Mesothelial cell of epicardium (in vitro differentiated cells): ENCODE data around the gene GPR157. TPM values are rescaled to one million over a fixed set of nuclear protein-coding genes. Genes with fewer than 3 reads are reported as not detected.

Experiments used
- DNase-seq, 2 experiments: peaks; one replicate each; pipeline ENCODE4 v3.0.0; 2021; ENCODE audit warnings: low spot score in 2 of 2; ENCODE audit not compliant: unreplicated experiment in 2 of 2
- H3K27ac Mint-ChIP-seq: 2 replicates; pipeline ENCODE4 v1.8.0; 2021; ENCODE audit warnings: mixed read lengths
- H3K27me3 Mint-ChIP-seq: 2 replicates; pipeline ENCODE4 v1.8.0; 2021; ENCODE audit warnings: low read depth, mixed read lengths
- H3K36me3 Mint-ChIP-seq: 2 replicates; pipeline ENCODE4 v1.8.0; 2021; ENCODE audit warnings: mixed read lengths
- H3K4me1 Mint-ChIP-seq: 2 replicates; pipeline ENCODE4 v1.8.0; 2021; ENCODE audit warnings: mixed read lengths
- H3K4me3 Mint-ChIP-seq: 2 replicates; pipeline ENCODE4 v1.8.0; 2021; ENCODE audit warnings: mild to moderate bottlenecking, moderate library complexity, mixed read lengths
- H3K9me3 Mint-ChIP-seq: 2 replicates; pipeline ENCODE4 v1.8.0; 2021; ENCODE audit warnings: mixed read lengths
- total RNA-seq: library from RNA; stranded (reverse); gene quantifications from 3 replicates; pipeline ENCODE4 v1.2.1, GENCODE V29; 2021
- TF ChIP-seq, protein P1 (sequence below): fragments of 200-600 bp; sonication (generic); IDR thresholded peaks from one replicate; pipeline ENCODE4 v1.5.0; 2021; ENCODE audit warnings: antibody characterized with exemption; ENCODE audit not compliant: unreplicated experiment

The GPR157 gene
- total RNA-seq, 1 donor from 2014 or later, result 8.3 TPM

DNA sequence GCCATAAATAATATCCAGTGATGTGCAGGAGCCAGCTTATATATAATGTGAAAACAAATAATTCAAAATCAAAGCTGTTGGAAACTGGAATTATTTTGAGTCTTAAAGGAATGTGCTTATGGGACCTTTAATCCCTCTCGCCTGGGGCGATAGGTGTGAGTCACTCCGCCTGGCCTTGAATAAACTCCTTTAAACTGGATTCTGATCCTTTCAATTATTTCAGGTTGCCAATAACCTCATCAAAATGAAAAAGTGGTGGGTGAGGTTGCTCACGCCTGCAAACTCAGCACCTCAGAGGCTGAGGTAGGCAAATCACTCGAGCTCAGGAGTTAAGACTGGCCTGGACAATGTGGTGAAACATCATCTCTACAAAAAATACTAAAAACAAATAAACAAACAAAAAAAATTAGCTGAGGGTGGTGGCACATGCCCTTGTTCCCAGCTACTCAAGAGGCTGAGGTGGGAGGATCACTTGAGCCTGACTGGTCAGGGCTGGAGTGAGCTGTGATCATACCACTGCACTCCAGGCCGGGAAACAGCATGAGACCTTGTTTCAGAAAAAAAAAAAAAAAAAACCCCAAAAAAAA, 48.1 kb downstream of the GPR157 start:
- no peaks in the 10 kb centered on the region for H3K36me3 Mint-ChIP-seq

DNA sequence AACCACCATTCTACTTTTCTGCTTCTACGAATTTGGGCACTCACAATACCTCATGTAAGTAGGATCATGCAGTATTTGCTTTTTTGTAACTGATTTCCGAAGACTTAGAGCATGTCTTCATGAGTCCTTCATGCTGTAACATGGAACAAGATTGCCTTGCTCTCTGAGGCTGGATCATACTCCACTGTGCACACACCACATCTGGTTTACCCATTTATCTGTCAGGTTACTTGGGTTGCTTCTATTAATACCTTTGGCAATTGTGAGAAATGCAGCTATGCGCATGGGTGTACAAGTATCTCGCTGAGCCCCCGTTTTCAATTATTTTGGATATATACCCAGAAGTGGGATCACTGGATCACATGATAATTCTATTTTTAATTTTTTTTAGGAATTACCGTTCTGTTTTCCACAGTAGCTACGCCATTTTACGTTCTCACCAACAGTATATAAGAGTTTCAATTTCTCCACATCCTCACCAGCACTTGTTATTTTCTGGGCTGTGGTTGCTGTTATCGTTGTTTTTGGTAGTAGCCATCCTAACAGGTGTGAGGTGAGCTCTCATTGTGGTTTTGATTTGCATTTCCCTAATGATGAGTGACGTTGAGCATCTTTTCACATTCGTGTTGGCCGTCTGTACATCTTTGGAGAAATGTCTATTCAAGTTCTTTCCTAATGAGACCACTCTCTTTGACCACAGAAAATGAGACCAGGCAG, 48.8 kb downstream of the GPR157 start:
- TF ChIP-seq, protein P1, sequence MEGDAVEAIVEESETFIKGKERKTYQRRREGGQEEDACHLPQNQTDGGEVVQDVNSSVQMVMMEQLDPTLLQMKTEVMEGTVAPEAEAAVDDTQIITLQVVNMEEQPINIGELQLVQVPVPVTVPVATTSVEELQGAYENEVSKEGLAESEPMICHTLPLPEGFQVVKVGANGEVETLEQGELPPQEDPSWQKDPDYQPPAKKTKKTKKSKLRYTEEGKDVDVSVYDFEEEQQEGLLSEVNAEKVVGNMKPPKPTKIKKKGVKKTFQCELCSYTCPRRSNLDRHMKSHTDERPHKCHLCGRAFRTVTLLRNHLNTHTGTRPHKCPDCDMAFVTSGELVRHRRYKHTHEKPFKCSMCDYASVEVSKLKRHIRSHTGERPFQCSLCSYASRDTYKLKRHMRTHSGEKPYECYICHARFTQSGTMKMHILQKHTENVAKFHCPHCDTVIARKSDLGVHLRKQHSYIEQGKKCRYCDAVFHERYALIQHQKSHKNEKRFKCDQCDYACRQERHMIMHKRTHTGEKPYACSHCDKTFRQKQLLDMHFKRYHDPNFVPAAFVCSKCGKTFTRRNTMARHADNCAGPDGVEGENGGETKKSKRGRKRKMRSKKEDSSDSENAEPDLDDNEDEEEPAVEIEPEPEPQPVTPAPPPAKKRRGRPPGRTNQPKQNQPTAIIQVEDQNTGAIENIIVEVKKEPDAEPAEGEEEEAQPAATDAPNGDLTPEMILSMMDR, result no peak
- Mint-ChIP-seq H3K36me3 (no peaks in the 10 kb centered on the region), H3K4me3 (no peak overlapping the region), H3K4me1 (peaks cover 25% of the 10 kb centered on the region), H3K27ac (no peak overlapping the region), H3K9me3 (no peaks in the 10 kb centered on the region), H3K27me3 (no peaks in the 10 kb centered on the region)
- DNase-seq, result no peak

More for the DNA sequence above, 48.1 kb downstream of the GPR157 start:
- Mint-ChIP-seq H3K4me3 (no peak overlapping the region), H3K9me3 (no peaks in the 10 kb centered on the region), H3K4me1 (peaks cover 28% of the 10 kb centered on the region), H3K27ac (no peak overlapping the region), H3K27me3 (no peaks in the 10 kb centered on the region)
- DNase-seq, result no peak
- TF ChIP-seq, protein P1, result no peak

DNA sequence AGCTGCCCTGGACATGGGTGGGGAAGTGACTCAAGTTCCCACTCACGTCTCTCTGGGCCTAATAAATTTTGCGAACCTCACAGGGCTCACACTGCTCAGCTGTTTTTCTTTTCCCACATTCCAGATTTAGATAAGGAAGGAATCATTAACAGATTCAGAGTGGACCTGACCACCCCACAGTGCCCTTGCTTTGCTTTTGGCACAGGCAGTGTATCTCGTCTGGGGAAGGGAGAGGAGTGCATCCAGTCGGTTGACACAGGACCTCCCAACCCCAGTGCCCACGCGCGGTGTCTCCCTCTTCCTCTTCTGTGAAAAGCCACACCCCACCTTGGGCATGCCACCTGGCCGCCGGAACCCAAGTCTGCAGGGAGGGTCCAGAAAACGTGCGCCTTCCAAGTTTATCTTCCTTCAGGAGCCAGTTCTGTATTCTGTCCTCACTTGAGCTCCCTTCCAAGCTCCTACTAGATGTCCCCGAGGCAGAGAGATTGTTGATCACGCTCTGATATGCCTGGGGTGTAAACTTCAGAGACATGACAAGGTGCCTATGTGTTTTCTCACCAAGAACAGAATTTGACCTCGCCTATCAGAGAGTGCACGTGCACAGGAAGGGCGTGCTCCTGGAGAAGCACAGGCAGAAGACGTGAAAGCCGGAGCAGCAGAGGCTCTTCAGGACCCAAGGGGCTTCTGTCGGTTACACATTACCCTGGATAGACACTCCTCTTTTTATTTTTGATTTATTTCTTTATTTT, 50.0 kb downstream of the GPR157 start:
- H3K27ac Mint-ChIP-seq, result no peak overlapping the region
- H3K36me3 Mint-ChIP-seq, result no peaks in the 10 kb centered on the region
- TF ChIP-seq, protein P1, result no peak
- no peaks in the 10 kb centered on the region for H3K27me3 Mint-ChIP-seq
- H3K4me3 Mint-ChIP-seq, result no peak overlapping the region
- H3K4me1 Mint-ChIP-seq, result peaks cover 19% of the 10 kb centered on the region
- DNase-seq, result no peak
- H3K9me3 Mint-ChIP-seq, result no peaks in the 10 kb centered on the region

DNA sequence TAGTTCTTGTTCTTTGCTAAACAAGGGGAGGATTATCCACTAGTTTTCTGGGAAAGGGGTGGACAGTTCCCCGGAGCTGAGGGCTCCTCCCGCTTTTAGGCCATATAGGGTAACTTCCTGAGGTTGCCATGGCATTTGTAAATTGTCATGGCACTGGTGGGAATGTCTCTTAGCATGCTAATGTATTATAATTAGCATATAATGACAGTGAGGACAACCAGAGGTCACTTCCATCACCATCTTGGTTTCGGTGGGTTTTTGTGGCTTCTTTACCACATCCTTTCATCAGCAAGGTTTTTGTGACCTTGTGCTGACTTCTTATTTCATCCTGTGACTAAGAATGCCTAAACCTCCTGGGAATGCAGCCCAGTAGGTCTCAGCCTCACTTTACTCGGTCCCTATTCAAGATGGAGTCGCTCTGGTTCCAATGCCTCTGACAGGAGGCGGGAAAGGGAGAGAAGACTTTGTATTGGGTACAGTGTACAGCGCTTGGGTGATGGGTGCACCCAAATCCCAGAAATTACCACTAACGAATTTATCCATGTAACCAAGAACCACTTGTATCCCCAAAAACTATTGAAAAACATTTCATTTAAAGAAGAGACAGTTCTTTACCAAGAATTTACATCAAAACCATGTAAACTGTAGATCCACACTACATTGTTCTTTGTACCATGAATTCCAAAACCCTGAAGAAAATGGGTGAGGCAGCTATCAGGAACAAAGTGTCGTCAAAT, 50.7 kb downstream of the GPR157 start:
- H3K27ac Mint-ChIP-seq, result no peak overlapping the region

DNA sequence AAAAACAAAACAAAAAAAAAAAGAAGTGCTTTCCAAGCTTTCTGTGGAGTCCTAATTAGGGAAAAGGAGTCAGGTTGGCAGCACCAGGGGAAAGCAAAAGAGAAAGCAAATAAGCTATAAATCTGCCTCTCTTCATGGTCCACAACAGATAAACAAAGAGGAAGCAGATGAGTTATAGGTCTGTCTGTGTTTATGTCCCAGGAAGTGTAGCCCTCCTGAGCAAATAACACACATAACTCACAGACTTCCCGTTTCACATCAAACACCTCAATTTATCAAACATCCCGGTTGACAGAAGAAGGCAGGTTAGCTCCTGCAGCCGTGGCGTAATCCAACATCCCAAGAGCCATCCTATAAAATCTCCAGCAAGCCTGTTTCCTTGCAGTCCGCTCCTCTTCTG, 53.9 kb downstream of the GPR157 start:
- TF ChIP-seq, protein P1, result no peak
- Mint-ChIP-seq H3K27ac (no peak overlapping the region), H3K9me3 (no peaks in the 10 kb centered on the region), H3K4me3 (no peak overlapping the region), H3K27me3 (no peaks in the 10 kb centered on the region), H3K36me3 (no peaks in the 10 kb centered on the region), H3K4me1 (peaks cover 15% of the 10 kb centered on the region)
- DNase-seq, result no peak

More for the DNA sequence above, 50.7 kb downstream of the GPR157 start:
- Mint-ChIP-seq H3K4me1 (peaks cover 19% of the 10 kb centered on the region), H3K9me3 (no peaks in the 10 kb centered on the region), H3K36me3 (no peaks in the 10 kb centered on the region), H3K4me3 (no peak overlapping the region), H3K27me3 (no peaks in the 10 kb centered on the region)
- TF ChIP-seq, protein P1, result no peak
- no peak for DNase-seq
